GM19240 (cell line): ENCODE measurements around the gene CADM3.

Experiments used
- DNase-seq: peaks from one replicate; pipeline ENCODE4 v3.0.0; 2011; ENCODE audit warnings: low spot score; ENCODE audit not compliant: insufficient read length

Gene CADM3

DNA sequence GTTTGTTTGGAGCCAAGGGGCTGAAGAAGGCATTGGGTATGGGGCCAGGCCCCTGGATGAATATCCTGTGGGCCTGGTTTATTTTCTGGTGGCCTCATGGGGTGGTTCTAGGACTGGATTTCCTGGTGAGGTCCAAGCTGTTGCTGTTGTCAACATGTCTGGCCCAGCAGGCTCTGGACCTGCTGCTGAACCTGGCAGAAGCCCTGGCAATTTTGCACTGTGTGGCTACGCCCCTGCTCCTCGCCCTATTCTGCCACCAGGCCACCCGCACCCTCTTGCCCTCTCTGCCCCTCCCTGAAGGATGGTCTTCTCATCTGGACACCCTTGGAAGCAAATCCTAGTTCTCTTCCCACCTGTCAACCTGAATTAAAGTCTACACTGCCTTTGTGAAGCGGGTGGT, 34.7 kb downstream of the CADM3 start:
- DNase-seq, result no peak

DNA sequence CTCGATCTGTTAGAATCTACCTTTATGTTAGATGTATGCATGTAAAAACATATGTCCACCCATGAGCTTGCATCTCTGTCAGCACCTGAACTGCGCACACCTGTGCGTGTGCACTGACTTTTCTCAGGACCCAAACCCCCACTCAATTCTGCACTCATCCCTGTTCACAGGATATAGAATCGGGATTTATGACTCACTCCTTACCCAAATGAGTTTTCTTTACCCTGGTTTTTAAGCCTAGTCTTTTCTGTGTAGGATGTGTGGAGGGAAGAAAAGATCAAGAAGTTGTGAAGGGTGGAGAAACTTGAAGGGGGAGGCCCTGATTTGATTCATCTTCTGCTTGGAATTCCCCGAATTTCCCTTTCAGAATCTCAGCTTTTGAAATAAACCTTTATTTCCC, 35.7 kb downstream of the CADM3 start:
- DNase-seq, result no peak

DNA sequence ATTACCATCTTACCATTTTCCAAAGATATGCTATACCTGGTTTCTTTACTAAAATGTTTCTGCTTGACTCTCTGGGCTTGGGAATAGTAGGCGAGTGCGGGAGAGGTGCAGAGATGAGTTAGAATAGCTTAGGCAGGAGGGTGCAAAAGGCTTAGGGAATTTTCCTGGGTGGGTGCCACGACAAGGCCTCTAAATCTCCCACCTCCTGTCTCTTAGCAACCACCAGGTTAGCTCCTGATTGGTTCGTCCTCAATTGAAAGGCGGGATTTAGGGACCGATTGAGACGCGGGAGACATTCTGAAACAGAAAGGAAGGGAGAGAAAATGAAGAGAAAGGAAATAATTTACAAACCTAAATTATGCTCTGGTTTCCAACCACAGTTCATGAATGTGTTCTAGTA, 36.4 kb downstream of the CADM3 start:
- DNase-seq, result no peak

DNA sequence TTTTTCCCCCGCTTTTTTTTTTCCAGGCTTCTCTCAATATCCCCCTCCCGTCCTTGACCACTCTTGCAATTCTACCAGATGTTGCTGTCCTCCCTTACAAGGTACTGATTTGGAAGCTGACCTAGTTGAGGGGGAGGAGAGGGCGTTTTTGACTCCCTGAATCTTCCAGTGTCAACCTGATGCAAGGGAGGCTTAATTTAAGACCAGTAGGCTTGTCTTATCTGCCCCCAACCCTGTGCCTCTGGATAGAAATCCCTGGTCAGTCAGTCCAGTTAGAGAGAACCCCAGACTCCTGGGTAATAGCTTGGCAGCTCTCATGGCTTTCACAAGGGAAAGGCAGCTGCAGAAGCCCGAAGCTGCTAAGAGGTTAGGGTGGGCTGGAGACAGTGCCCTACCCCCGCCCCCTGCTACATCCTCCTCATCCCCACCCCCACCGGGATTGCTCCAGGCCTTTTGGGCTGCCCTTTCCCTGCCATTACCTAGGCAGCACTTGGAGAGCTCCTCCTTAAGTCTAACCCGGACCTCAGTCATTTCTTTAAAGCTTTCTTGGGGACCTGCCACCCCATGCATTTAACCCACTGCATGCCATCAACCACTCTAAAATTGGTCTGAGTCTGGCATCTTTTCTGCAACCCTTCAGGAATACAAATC, 36.9 kb downstream of the CADM3 start:
- no peak for DNase-seq

DNA sequence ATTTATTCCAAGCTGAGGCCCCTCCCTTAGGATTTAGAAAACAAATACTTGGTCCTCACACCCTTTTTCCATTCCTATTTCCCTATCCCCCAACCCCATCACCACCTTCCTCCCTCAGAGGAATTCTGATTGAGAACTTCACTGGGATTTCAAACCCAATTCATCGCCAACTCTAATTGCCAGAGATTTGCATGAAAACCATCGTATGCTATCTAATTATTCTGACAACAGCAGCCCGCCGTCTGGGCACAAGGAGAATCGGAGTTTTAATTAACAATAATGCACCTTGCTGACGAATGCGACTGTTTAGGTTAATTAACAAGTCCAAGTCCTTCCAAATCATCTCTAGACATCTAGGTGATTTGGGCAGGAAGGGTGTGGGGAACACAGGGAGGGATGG, 37.6 kb downstream of the CADM3 start:
- no peak for DNase-seq

DNA sequence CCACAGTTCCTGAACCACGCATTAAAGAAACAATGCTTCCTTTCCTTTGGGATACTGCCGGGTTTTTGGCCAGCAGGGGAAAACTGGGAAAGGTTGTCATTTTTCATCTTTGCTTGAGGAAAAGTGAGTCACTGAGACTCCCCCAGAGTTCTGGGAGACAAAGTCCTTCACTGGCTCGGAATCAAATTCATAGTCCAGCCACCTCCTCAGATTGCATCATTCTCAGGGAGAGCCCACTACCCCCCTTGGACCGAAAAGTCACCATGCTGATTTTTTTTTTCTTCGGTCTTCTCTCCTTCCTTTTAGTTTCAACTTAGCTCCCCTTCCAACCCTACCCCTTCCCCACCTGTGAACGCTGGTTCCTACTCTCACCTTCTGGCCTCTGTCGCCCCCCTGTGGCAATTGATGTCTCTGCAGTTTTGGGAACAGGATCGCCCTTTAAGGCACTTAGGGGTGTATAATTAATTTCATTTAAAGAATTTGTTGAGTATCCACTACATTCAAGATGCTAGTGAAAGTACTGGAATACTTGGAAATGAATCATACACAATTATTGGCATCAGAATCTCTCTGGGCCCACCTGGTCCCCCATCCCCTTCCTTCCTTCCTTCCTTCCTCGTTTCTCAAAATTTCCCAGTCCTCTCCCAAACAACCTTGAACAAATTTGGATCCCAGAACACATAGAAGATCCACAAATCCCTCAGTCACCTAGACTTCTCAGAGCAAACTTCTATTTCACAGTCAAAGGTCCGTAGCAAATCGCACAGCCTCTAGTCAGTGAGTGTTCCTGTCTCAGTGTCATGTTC, 40.1 kb downstream of the CADM3 start:
- DNase-seq, result no peak

DNA sequence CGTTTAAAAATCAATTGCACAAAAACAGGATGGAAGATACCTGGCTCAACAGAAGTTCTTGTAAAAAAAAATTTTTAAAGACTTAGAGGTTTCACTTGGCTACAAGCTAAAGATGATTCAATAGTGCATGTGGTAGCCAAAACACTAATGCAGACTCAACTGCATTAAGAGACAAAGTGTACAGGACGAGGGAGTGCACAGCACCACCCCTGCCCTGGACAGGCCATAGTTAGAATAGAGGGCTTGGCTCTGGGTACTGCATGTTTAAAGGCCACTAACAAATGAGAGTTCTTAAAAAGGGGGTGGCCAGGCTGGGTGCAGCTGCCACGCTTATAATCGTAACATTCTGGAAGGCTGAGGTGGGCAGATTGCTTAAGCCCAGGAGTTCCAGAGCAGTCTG, 41.2 kb downstream of the CADM3 start:
- no peak for DNase-seq

DNA sequence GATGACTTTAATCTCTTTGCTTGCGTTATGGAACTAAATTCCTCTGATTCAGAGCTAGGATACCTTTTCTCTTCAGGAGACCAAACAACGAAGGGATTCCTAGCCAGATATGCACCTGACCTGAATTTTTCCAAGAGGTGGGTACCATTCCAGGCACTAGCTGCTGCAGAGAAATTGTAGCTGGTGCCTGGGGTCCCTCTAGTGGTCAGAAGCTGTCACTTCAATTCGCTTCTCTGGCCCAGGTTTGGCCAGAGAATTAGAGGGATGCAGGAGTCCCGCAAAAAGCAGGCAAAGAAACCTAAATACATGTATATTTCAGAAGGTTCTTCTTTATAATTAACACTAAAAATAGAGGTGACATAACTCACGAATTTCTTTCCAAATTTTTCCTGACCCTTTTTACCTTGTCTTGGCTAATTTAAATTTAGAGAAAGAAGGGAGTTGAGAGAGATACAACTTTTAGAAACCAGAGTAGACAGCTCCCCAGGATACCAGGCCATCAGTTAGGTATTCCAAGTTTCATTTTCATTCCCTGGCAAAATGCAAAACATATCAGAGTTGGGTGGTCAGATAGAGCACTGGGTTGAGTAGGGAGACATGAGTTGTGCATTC, 42.8 kb downstream of the CADM3 start:
- DNase-seq, result peak; percentile 38

DNA sequence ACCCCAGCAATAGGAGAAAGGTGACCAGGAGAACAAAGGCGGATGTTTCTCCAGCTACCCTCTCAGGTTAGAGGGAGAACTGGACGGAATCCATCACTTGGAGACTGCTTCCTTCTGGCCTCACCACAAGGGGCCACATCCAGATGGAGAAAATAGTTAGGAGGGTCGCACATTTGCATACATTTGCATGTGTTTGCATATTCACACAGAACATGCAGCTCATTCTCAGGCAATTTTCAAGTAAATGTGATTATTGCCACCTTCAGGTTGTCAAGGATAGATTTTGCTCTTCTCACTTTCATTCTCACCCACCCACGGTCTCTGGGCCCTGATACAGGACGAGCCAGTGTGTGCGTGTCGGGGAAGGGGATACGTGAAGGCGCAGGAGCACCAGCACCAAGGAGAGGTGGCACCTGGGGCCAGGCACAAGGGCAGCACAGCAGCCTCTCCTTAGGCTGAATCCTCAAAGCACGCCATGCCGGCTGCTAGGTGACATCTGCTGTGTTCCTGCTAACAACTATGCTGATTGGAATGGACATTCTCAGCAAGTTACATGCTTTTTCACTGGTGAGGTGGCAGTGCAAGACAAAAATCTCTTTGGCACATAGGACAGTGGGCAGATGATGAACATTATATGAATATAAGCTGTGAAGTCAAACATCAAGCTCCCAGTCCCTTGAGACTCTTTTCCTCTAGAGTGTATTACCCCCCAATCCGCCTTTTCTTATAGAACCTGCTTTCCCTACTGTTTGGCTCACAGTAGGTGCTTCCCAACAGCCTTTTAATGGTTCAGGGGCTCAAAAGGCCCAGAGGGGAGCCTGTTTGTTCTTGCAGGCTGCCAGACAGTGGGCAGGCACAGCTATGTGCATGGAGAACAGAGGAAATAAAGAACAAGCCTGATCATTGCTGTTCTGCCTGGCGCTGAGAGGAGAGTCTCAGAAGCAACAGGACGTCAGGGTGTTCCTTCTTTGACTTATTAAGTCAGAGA, 47.5 kb downstream of the CADM3 start:
- DNase-seq, result no peak

DNA sequence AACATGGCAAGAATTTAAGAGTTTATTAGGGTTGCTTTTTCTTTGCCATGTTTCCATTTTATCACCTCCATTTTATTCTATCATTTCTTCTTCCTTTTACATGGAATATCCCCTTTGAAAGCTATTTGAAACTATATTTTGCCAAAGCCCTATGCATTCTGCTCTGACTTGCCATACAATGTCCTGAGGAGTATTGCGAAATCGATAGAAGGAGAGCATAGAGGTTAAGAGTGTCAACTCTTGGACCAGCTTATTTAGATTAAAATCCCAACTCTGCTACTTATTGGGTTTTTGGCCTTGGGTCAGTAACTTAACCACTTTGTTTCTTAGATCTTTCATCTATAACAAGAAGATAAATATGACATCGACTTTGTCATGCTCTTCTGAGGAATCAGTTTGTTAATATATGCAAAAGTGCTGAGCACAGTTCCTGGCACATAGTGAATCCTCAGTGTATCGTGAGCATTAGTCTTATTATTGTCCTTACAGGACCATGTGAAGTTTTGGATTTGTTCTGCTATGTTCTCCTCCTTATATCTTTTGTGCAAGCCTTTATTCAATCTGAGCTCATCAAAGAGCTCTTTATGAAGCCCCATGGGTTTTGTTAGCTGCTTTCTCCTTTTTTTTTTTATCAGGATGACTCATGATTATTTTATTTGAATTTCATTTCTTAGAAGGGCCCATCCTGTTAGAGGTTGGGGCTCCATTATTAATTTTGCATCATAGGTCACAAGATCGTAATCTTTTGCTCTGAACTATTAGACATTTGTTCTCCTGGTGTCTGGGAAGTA, 50.9 kb downstream of the CADM3 start:
- no peak for DNase-seq

DNA sequence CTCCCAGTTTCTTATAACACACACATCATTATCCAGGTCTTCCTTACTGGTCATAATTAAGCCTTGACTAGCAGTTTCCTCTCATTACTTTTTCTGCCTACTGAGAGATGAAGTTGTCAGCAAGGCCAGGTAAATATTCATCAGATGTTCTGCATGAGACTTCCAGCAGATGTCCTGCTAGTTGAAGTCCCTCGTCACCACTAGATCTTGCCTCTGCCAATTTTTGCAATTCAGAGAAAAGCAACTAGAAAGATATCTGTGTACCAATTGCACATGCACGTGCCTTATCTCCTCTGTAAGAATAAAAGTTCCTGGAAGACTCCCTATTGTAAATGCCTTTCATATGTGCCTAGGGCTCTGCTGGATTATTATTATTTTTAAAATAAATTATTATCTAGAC, 51.6 kb downstream of the CADM3 start:
- DNase-seq, result no peak

DNA sequence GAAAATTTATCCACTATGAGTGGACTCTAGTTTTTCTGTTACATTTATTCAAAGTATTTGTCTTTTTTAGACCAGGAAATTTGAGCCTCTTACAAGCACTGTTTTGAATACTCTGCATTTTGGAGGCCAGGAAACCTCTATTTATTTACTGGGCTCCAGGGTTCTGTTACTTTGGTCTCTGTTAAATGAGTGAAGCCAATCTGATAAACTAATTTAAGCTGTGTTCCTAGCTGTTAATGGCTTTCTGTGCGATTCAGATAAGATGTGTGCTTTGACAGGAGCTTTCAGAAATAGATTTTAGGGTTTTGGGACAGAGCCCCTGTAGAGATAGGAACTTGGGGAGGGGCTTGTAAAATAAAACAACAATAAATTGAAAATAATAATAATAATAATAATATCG, 57.1 kb downstream of the CADM3 start:
- no peak for DNase-seq

DNA sequence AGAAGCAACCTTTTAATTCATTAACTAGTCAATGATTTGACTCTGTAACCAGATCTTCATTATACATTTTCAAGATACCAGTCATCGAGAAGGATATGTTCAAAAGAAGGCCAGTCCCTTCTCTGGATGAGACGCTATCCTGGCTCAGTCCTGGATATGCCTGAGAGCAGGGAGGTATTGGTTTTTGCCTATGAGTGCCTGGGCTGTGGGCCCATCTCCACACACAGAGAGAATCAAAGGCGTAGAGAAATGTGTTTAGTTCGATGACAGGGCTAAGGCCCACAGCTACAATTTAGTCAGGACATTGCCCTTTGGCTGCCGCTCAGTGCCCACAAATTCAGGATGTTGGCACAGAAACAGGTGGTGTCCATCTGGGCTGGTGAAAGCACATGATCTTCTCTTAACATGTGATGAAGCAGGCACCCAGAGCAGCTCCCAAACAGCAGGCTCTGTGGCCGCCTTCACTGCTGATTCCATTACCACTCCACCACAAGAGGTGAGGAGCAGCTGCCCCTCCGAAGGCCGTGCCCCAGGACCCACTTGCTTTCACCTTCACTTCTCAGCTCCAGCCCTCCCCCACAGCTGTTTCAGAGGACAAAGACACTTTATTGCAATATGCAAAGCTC, 58.0 kb downstream of the CADM3 start:
- DNase-seq, result no peak

DNA sequence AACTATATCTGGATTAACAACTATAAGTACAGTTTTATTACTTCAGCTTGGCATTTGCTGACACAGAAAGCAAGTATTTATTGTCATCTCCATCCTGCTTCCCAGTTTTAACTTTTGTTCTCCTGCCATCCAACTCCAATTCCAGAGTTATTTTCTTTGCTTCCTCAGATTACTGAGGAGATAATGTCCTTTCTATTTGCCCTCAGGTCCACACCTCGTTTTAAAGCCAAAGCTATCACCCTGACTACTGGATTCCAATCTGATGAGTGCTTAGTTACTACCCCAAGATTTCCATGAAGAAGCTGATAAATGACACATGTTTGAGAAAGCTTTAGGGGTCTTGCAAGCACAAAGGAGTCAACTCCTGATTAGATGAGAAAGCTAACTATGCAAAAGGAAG, 58.5 kb downstream of the CADM3 start:
- no peak for DNase-seq

DNA sequence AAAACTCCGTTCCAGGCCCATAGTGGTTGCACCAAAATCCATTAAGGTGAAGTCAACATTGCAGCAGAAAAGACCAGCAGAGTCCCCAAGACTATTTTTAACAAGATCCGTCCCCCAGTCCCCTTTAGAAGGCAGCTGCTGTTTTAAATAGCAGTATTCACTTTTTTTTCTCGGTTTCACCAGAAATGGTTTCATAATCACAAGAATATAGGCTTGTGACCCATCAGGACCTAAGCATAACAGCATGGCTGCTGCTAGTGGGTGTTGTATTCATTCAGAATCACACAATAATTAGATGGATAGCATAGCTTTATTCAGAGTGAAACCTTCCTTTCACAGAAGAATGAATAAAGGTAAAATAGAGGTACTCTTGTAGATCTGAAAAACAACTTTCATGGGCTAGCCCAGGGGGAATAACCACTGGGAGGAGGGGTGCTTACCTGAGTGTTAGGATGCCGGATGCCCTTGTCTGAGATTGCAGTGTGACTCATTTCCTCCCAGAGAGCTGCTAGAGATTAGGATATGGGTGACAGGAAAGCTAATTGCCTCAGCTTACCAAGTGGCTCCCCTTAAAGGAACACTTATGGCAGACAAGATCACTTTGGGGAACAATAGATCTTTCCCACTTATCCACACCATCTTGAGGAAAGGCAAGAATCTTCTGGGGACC, 68.3 kb downstream of the CADM3 start:
- DNase-seq, result peak; percentile 20

DNA sequence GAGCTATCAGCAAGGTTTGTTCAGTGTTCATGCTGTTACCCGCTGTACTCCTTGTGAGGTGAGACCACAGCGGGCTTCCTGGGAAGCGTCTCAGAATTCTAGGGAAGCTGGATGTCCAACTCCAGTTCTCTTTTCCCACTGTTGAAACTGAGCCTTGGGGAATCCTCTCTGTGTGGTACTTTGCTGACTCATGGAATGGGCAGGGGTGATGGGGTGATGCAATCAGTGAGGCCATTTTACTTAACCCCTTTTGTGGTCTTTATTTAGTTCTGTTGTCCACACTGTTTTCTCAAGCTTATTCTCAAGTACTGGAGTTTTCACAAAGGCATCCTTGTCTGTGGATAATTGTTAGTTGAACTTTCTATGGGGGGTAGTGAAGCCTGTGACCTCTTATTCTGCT, 75.9 kb downstream of the CADM3 start:
- DNase-seq, result no peak

DNA sequence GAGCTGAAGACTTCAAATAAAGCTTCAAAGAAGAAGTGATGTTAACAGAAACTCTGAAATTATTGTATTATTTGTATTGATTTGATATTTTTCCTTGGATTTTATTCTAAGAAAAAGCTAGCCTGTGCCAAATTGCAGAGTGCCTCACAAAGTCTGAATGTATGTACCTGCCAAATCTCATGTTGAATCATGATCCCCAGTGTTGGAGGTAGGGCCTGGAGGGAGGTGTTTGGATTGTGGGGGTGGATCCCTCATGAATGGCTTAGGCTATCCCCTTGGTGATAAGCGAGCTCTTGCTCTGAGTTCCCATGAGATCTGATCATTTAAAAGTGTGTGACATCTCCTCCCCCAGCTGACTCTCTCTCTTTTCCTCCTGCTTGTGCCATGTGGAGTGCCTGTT, 76.9 kb downstream of the CADM3 start:
- DNase-seq, result no peak

DNA sequence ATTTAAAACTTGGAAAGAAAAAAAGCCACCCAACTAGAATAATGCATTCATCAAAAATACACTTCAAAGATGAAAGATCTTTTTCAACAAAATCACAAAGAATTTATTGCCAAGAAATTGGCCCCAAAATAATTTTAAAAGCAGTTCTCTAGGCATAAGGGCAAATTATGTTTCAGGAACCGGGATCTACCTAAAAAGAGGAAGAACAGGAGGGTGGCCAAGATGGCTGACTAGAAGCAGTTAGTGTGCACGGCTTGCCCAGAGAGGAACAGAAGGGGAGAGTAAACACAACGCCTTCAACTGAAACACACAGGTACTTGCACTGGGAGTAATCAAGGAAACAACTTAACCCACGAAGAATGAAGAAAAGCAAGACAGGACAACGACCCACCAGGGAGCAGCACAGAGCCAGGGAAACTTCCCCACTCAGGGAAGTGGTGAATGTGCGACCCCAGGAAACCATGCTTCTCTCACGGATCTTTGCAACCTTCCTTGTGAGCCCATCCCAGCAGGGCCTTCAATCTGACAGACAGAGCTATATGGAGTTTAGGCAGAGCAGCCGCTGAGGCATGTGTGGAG, 79.3 kb downstream of the CADM3 start:
- no peak for DNase-seq
